GM12878 (cell line): Measurements from ENCODE around the gene CD2. TPM values are rescaled to one million over a fixed set of nuclear protein-coding genes. Genes with fewer than 3 reads are reported as not detected.
A peak's percentile ranks its signal among the peaks of the same experiment; 100 is the strongest.

Source experiments
- ATF7 ChIP-seq: fragments of 450-650 bp; IDR thresholded peaks from 2 replicates; pipeline ENCODE4 v1.6.1; 2016; ENCODE audit warnings: low read depth, mild to moderate bottlenecking
- CBFB ChIP-seq: IDR thresholded peaks from 2 replicates; pipeline ENCODE4 v1.6.1; 2016; ENCODE audit warnings: antibody characterized with exemption, low read depth
- CEBPB ChIP-seq, 2 experiments: fragments of 150-350 bp in 1 of 2; IDR thresholded peaks; 2 replicates each; pipeline ENCODE4 v1.6.1; 2012 to 2014; ENCODE audit warnings: low read depth in 2 of 2, low read length in 2 of 2, borderline replicate concordance in 1 of 2, inconsistent platforms in 1 of 2
- CTCF ChIP-seq, 3 experiments: IDR thresholded peaks in 2 of 3; conservative IDR thresholded peaks in 1 of 3; 2 replicates each; pipeline ENCODE4 v1.5.1; 2011; ENCODE audit warnings: low read depth in 3 of 3, low read length in 3 of 3, mild to moderate bottlenecking in 3 of 3, control low read depth in 2 of 3, moderate library complexity in 2 of 3, inconsistent platforms in 1 of 3, mixed read lengths in 1 of 3; ENCODE audit not compliant: control insufficient read depth in 2 of 3, insufficient read depth in 1 of 3; ENCODE audit errors: extremely low read depth in 1 of 3
- E4F1 ChIP-seq: fragments of 450-650 bp; IDR thresholded peaks from 2 replicates; pipeline ENCODE4 v1.6.1; 2018; ENCODE audit warnings: borderline replicate concordance, mild to moderate bottlenecking; ENCODE audit not compliant: partially characterized antibody
- EED ChIP-seq: sonication (generic); IDR thresholded peaks from 2 replicates; pipeline ENCODE4 v1.6.1; 2016; ENCODE audit warnings: antibody characterized with exemption, low read depth
- ELK1 ChIP-seq: IDR thresholded peaks from 2 replicates; pipeline ENCODE4 v1.6.1; 2012; ENCODE audit warnings: low read depth, low read length, improper control_type of control experiment
- GATAD2B ChIP-seq: fragments of 450-650 bp; conservative IDR thresholded peaks from 2 replicates; pipeline ENCODE4 v1.6.1; 2017; ENCODE audit warnings: low read depth, mild to moderate bottlenecking, moderate library complexity
- IKZF1 ChIP-seq: fragments of 450-650 bp; conservative IDR thresholded peaks from 2 replicates; pipeline ENCODE4 v1.6.1; 2017; ENCODE audit warnings: antibody characterized with exemption, mild to moderate bottlenecking
- IRF4 ChIP-seq: IDR thresholded peaks from 2 replicates; pipeline ENCODE4 v1.6.1; 2011; ENCODE audit warnings: low read depth, low read length
- NBN ChIP-seq: fragments of 450-650 bp; IDR thresholded peaks from 2 replicates; pipeline ENCODE4 v1.6.1; 2016
- NFIC ChIP-seq: IDR thresholded peaks from 2 replicates; pipeline ENCODE4 v1.6.1; 2012; ENCODE audit warnings: low read depth, mild to moderate bottlenecking, inconsistent platforms, low read length, moderate library complexity
- NR2F1 ChIP-seq: fragments of 450-650 bp; conservative IDR thresholded peaks from 2 replicates; pipeline ENCODE4 v1.6.1; 2017; ENCODE audit warnings: mild to moderate bottlenecking
- PAX8 ChIP-seq: fragments of 450-650 bp; IDR thresholded peaks from 2 replicates; pipeline ENCODE4 v1.6.1; 2017; ENCODE audit warnings: mild to moderate bottlenecking, moderate library complexity
- POU2F2 ChIP-seq: IDR thresholded peaks from 3 replicates; pipeline ENCODE4 v1.6.1; 2011; ENCODE audit warnings: low read depth, mild to moderate bottlenecking, low read length, borderline replicate concordance
- RAD21 ChIP-seq: IDR thresholded peaks from 2 replicates; pipeline ENCODE4 v1.6.1; 2011; ENCODE audit warnings: mild to moderate bottlenecking, low read depth, low read length, moderate library complexity; ENCODE audit not compliant: insufficient read depth
- RAD51 ChIP-seq: fragments of 450-650 bp; IDR thresholded peaks from 2 replicates; pipeline ENCODE4 v1.6.1; 2016; ENCODE audit warnings: moderate library complexity, mild to moderate bottlenecking, inconsistent platforms
- SIN3A ChIP-seq: IDR thresholded peaks from 2 replicates; pipeline ENCODE4 v1.6.1; 2012; ENCODE audit warnings: low read depth, low read length, improper control_type of control experiment
- SMAD5 ChIP-seq: IDR thresholded peaks from 2 replicates; pipeline ENCODE4 v1.6.1; 2016; ENCODE audit warnings: antibody characterized with exemption, low read depth
- SMARCA5 ChIP-seq: fragments of 450-650 bp; IDR thresholded peaks from 2 replicates; pipeline ENCODE4 v1.6.1; 2017; ENCODE audit warnings: mild to moderate bottlenecking
- SP1 ChIP-seq: IDR thresholded peaks from one replicate; pipeline ENCODE4 v1.6.1; 2011; ENCODE audit warnings: low read depth, low read length
- ZNF207 ChIP-seq: fragments of 450-650 bp; IDR thresholded peaks from 2 replicates; pipeline ENCODE4 v1.6.1; 2014; ENCODE audit warnings: antibody characterized with exemption, mild to moderate bottlenecking, borderline replicate concordance
- ZNF24 ChIP-seq: fragments of 450-650 bp; IDR thresholded peaks from 2 replicates; pipeline ENCODE4 v1.6.1; 2017; ENCODE audit warnings: antibody characterized with exemption, mild to moderate bottlenecking
- ZNF622 ChIP-seq: fragments of 450-650 bp; IDR thresholded peaks from 2 replicates; pipeline ENCODE4 v1.6.1; 2017; ENCODE audit warnings: mild to moderate bottlenecking, inconsistent platforms
- polyA plus RNA-seq, 11 experiments: library from polyadenylated mRNA; depleted of rRNA in 4 of 11; unstranded in 6 of 11; stranded (reverse) in 5 of 11; fragments of >200 nt; fragmentation: Nextera tagmentation in 4 of 11; fragmentation: Illumina TruSeq in 1 of 11; extraction: Ambion mirVana in 4 of 11; extraction: Trizol in 1 of 11; gene quantifications; 1 replicate in 1 of 11; 2 replicates in 10 of 11; pipeline versions ENCODE4 v1.2.1 to v1.2.3, GENCODE V29; 2011 to 2016; ENCODE audit warnings: inconsistent platforms in 2 of 11, missing spikeins in 2 of 11, low read depth in 1 of 11
- total RNA-seq, 4 experiments: library from RNA; depleted of rRNA in 3 of 4; stranded (reverse); fragments of >200 nt in 3 of 4; fragmentation: Illumina TruSeq in 1 of 4; extraction: Trizol in 1 of 4; gene quantifications; 2 replicates each; pipeline versions ENCODE4 v1.2.1 to v1.2.3, GENCODE V29; 2013 to 2021

The CD2 gene
- total and polyA plus RNA-seq, 10 of the 15 experiments (the other 5 are each of a cell fraction or from before 2014, with no cell fraction given) = 0.15 to 4.3 (median 2.8) TPM

GRCh38 chr1:116737020-116737854 lies 17.0 kb upstream of the CD2 start (continued):
- TF ChIP-seq ELK1 (no peak), RAD21 (peak; percentile 95), CTCF (IDR thresholded peaks at IDR 0.05 in 2 of 3, conservative IDR thresholded peaks at IDR 0.05 in 1 of 3; ENCODE audit: control insufficient read depth in 2 of 3, extremely low read depth in 1 of 3, insufficient read depth in 1 of 3, low read depth in 3 of 3, low read length in 3 of 3) (peak; percentile 88 to 95 (median 93); a peak in 5 of 6 replicates), PAX8 (no peak), SIN3A (no peak), EED (0 out of 2 replicates have a peak, but pooled peaks have one; percentile 64), SMAD5 (no peak; the same call in 1 of the 2 replicates), E4F1 (no peak), RAD51 (no peak), IRF4 (peak; percentile 64; the same call in 1 of the 2 replicates), NBN (peak; percentile 72; the same call in 1 of the 2 replicates), ZNF24 (peak; percentile 33; the same call in 1 of the 2 replicates), ZNF622 (no peak), CBFB (peak; percentile 49; the same call in 1 of the 2 replicates), SP1 (no peak), ZNF207 (0 out of 2 replicates have a peak, but pooled peaks have one; percentile 26), NFIC (peak; percentile 83; the same call in 1 of the 2 replicates), SMARCA5 (peak; percentile 72), IKZF1 (peak; percentile 66), GATAD2B (0 out of 2 replicates have a peak, but pooled peaks have one; percentile 26), NR2F1 (no peak), CEBPB (IDR thresholded peaks at IDR 0.05; ENCODE audit: borderline replicate concordance in 1 of 2, low read depth in 2 of 2, low read length in 2 of 2) (no peak), POU2F2 (peak; percentile 64; the same call in 2 of the 3 replicates), ATF7 (no peak)
